Measurements from ENCODE around the gene DGKI.

GRCh38 chr7:137476937-137477336 is 369.8 kb downstream of the DGKI start:
- no peak for TF ChIP-seq CTCF (IDR thresholded peaks at IDR 0.05; ENCODE audit: low read depth, low read length)
- no peak for TF ChIP-seq EZH2phosphoT487 (IDR thresholded peaks at IDR 0.05; ENCODE audit: low read depth)
